Measurements from ENCODE around the gene ICAM5. TPM values are rescaled to one million over a fixed set of nuclear protein-coding genes. Genes with fewer than 3 reads are reported as not detected.
A peak's percentile ranks its signal among the peaks of the same experiment; 100 is the strongest.
"Not testable (repeated sequence)": the region's sequence is repeated elsewhere in the genome, so short reads cannot be mapped to it uniquely, and the experiment has no call there.

ICAM5 gene
- total RNA-seq, 1 donor from 2014 or later: 9.3 TPM

DNA sequence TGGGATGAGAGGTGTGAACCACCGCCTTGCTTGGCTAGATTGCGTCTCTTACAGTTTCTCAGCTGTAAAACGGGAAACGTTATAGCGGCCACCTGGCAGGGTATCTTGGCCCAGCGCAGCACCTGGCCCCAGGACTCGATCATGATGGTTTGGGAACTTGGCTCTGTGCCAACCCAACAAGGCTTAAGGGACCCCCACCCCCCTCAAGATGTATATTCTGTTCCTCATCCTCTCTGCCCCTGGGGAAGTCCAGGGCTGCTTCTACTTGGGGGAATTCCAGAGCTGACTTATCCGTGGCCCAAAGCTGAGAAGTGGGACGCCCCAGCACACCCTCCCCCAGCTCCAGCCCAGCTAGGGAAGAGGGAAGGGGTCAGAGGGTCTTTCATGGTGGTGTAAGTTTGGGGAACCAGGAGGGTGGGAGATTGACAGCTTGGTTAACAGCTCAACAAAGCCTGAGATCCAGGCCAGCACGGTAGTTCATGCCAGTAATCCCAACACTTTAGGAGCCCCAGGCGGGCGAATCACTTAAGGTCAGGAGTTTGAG, 18.1 kb upstream of the ICAM5 start:
- TF ChIP-seq, protein P1, sequence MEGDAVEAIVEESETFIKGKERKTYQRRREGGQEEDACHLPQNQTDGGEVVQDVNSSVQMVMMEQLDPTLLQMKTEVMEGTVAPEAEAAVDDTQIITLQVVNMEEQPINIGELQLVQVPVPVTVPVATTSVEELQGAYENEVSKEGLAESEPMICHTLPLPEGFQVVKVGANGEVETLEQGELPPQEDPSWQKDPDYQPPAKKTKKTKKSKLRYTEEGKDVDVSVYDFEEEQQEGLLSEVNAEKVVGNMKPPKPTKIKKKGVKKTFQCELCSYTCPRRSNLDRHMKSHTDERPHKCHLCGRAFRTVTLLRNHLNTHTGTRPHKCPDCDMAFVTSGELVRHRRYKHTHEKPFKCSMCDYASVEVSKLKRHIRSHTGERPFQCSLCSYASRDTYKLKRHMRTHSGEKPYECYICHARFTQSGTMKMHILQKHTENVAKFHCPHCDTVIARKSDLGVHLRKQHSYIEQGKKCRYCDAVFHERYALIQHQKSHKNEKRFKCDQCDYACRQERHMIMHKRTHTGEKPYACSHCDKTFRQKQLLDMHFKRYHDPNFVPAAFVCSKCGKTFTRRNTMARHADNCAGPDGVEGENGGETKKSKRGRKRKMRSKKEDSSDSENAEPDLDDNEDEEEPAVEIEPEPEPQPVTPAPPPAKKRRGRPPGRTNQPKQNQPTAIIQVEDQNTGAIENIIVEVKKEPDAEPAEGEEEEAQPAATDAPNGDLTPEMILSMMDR (IDR thresholded peaks at IDR 0.05): no peak
- DNase-seq (ENCODE audit: low spot score): no peak
- no peaks in the 10 kb centered on the region for H3K27me3 Mint-ChIP-seq (ENCODE audit: low read depth)
- peaks cover 17% of the 10 kb centered on the region for H3K4me1 Mint-ChIP-seq (ENCODE audit: low read depth)
- H3K4me3 Mint-ChIP-seq (ENCODE audit: unreplicated experiment): peak overlapping the region; percentile 58
- H3K9me3 Mint-ChIP-seq (ENCODE audit: low read depth): no peaks in the 10 kb centered on the region
- H3K36me3 Mint-ChIP-seq (ENCODE audit: low read depth): peaks cover 1% of the 10 kb centered on the region
- peak overlapping the region; percentile 12 for H3K27ac Mint-ChIP-seq (ENCODE audit: unreplicated experiment)

DNA sequence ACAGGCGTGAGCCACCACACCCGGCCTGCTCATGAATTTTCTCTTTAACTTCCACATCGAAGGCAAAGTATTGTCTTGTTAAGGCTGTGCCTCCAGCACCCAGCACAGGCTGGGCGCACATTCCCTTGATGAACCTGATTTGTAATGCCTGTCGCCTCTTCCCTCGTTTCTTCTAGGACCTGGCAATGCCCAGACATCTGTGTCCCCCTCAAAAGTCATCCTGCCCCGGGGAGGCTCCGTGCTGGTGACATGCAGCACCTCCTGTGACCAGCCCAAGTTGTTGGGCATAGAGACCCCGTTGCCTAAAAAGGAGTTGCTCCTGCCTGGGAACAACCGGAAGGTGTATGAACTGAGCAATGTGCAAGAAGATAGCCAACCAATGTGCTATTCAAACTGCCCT, 15.2 kb upstream of the ICAM5 start:
- Mint-ChIP-seq H3K27ac (ENCODE audit: unreplicated experiment) (no peak overlapping the region), H3K4me3 (ENCODE audit: unreplicated experiment) (no peak overlapping the region), H3K36me3 (ENCODE audit: low read depth) (peaks cover 1% of the 10 kb centered on the region), H3K27me3 (ENCODE audit: low read depth) (no peaks in the 10 kb centered on the region), H3K9me3 (ENCODE audit: low read depth) (no peaks in the 10 kb centered on the region), H3K4me1 (ENCODE audit: low read depth) (peaks cover 27% of the 10 kb centered on the region)
- no peak for DNase-seq (ENCODE audit: low spot score)
- TF ChIP-seq, protein P1 (IDR thresholded peaks at IDR 0.05): no peak

DNA sequence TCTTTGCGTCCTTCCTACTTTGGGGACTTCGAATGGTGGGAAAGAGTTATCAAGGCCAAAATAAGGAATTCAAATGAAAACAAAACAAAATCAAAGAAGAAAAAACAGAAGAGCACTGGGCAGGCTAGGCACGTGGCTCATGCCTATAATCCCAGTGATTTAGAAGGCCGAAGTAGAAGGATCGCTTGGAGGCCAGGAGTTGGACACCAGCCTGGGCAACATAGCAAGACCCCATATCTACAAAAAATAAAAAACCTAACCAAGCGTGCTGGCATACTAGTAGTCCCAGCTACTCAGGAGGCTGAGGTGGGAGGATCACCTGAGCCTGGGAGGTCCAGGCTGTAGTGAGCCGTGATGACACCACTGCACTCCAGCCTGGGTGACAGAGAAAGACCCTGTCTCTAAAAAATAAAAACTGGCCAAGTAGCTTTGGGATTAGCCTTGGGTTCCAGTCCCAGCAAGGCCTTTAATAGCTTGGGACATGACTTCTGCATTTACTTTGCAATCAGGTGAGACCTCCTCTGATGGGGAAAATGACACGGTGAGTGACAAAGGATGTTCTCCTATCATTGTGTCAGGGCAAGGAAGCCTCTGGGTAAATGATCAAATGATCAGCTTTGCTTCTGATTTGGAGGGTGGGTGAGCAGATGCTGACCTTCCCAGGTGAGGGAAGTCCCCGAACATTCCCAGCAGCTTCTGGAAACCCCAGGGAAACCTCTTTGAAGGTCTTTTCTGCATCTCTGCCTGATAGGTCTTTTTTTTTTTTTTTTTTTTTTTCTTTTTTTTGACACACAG, 11.8 kb upstream of the ICAM5 start:
- Mint-ChIP-seq H3K36me3 (ENCODE audit: low read depth) (peaks cover 5% of the 10 kb centered on the region), H3K4me3 (ENCODE audit: unreplicated experiment) (no peak overlapping the region), H3K4me1 (ENCODE audit: low read depth) (peaks cover 16% of the 10 kb centered on the region), H3K9me3 (ENCODE audit: low read depth) (no peaks in the 10 kb centered on the region), H3K27ac (ENCODE audit: unreplicated experiment) (peak overlapping the region; percentile 94), H3K27me3 (ENCODE audit: low read depth) (no peaks in the 10 kb centered on the region)
- TF ChIP-seq, protein P1 (IDR thresholded peaks at IDR 0.05): no peak
- DNase-seq (ENCODE audit: low spot score): no peak

DNA sequence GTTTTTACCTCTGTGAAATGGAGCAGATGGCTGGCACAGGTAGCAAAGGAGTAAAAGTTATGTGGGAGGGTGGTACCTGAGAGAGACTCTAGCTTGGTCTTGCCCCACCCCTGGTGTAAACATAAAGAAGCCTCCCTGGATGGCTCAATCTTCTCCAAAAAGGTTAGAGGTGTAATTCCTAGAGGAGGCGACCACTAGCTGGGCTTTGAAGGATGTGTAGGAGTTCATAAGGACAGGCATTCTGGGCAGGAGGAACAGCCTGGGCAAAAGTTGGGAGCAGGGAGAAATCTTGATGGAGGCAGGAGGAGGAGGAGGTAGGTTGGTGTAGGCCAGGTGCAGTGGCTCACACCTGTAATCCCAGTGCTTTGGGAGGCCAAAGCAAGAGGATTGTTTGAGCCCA, 10.8 kb upstream of the ICAM5 start:
- Mint-ChIP-seq H3K36me3 (ENCODE audit: low read depth) (peaks cover 5% of the 10 kb centered on the region), H3K4me3 (ENCODE audit: unreplicated experiment) (no peak overlapping the region), H3K27me3 (ENCODE audit: low read depth) (no peaks in the 10 kb centered on the region), H3K4me1 (ENCODE audit: low read depth) (peaks cover 16% of the 10 kb centered on the region), H3K9me3 (ENCODE audit: low read depth) (no peaks in the 10 kb centered on the region), H3K27ac (ENCODE audit: unreplicated experiment) (no peak overlapping the region)
- DNase-seq (ENCODE audit: low spot score): no peak
- TF ChIP-seq, protein P1 (IDR thresholded peaks at IDR 0.05): no peak

DNA sequence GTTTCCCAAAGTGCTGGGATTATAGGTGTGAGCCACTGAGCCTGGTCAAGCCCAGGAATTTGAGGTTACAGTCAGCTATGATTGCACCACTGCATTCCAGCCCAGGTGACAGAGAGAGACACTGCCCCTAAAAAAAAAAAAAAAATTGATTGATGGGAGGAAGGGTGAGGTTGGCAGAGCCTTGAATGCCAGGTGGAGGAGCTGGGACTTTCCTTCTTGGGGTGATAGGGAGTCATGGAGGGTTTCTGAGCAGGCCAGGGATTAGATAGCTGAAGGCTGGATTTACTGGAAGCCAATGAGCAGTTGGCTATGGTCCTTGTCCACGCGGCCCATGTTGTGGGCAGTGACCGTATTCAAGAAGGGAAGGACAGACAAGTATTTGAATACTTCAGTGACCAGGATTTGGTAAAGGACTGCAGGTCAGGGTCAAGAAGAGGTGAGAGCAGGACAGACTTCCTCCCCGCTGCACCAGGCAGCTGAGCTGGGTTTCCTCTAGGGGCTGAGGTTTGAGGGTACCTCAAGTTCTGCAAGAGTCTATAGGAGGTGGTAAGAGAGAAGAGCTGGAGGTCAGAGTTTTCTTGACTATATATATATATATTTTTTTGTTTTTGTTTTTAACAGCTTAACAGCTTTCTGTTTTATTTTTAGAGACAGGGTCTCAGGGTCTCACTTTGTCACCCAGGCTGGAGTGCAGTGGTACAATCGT, 9.9 kb upstream of the ICAM5 start:
- Mint-ChIP-seq H3K27me3 (ENCODE audit: low read depth) (no peaks in the 10 kb centered on the region), H3K27ac (ENCODE audit: unreplicated experiment) (no peak overlapping the region), H3K4me3 (ENCODE audit: unreplicated experiment) (no peak overlapping the region), H3K4me1 (ENCODE audit: low read depth) (peaks cover 14% of the 10 kb centered on the region), H3K9me3 (ENCODE audit: low read depth) (no peaks in the 10 kb centered on the region), H3K36me3 (ENCODE audit: low read depth) (peaks cover 4% of the 10 kb centered on the region)
- TF ChIP-seq, protein P1 (IDR thresholded peaks at IDR 0.05): no peak
- DNase-seq (ENCODE audit: low spot score): no peak

DNA sequence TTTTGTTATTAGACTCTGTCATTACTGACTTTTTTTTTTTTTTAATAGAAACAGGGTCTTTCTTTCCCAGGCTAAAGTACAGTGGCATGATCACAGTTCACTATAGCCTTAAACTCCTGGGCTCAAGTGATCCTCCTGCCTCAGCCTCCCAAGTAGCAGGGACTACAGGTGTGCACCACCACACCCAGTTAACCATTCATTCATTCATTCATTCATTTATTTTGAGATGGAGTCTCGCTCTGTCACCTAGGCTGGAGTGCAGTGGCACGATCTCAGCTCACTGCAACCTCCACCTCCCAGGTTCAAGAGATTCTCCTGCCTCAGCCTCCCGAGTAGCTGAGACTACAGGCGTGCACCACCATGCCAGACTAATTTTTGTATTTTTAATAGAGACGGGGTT, 7.7 kb upstream of the ICAM5 start:
- H3K4me3 Mint-ChIP-seq (ENCODE audit: unreplicated experiment); H3K9me3 Mint-ChIP-seq (ENCODE audit: low read depth); H3K27me3 Mint-ChIP-seq (ENCODE audit: low read depth); DNase-seq (ENCODE audit: low spot score); H3K27ac Mint-ChIP-seq (ENCODE audit: unreplicated experiment): not testable (repeated sequence)
- H3K4me1 Mint-ChIP-seq (ENCODE audit: low read depth): peaks cover 13% of the 10 kb centered on the region
- peaks cover 11% of the 10 kb centered on the region for H3K36me3 Mint-ChIP-seq (ENCODE audit: low read depth)

Measured in chondrocyte (in vitro differentiated cells).